ENCODE measurements around the gene C1QL4.
A peak's percentile ranks its signal among the peaks of the same experiment; 100 is the strongest.

- peak in 1 of 7 experiments; percentile 12 for TF ChIP-seq CTCF (IDR thresholded peaks at IDR 0.05)
- TF ChIP-seq POLR2A (IDR thresholded peaks at IDR 0.05), result no peak
Observed at GRCh38 chr12:49298160-49298559, 38.8 kb downstream of the C1QL4 start.
